GM19238 (cell line): ENCODE data around the gene ALKBH2.

Source experiments
- DNase-seq: peaks from one replicate; pipeline ENCODE4 v3.0.0; 2011; ENCODE audit warnings: low spot score; ENCODE audit not compliant: insufficient read length

The ALKBH2 gene

GRCh38 chr12:109093022-109093918, at the start of gene ALKBH2:
Gene ALKBH2 (minus strand): TSS chr12:109093472. CDS start chr12:109092786, 686 bp downstream.
- DNase-seq, result peak; percentile 88

GRCh38 chr12:109140560-109140959, 47.3 kb upstream of the ALKBH2 start:
- no peak for DNase-seq

- no peak for DNase-seq
These were observed 46.5 kb upstream of the ALKBH2 start for GRCh38 chr12:109139791-109140190.

GRCh38 chr12:109139360-109139759, 46.1 kb upstream of the ALKBH2 start:
- DNase-seq, result no peak

GRCh38 chr12:109137055-109137454, 43.8 kb upstream of the ALKBH2 start:
- DNase-seq, result no peak

GRCh38 chr12:109134186-109134917, 41.1 kb upstream of the ALKBH2 start:
- DNase-seq, result no peak

- DNase-seq, result no peak
These were observed 38.1 kb upstream of the ALKBH2 start for GRCh38 chr12:109131154-109132050.

- no peak for DNase-seq
These were observed 37.3 kb upstream of the ALKBH2 start for GRCh38 chr12:109130297-109131153.

- no peak for DNase-seq
These were observed 34.4 kb upstream of the ALKBH2 start for GRCh38 chr12:109127533-109128242.

GRCh38 chr12:109126784-109127183, 33.5 kb upstream of the ALKBH2 start:
- DNase-seq, result no peak

- no peak for DNase-seq
These were observed 32.5 kb upstream of the ALKBH2 start for GRCh38 chr12:109125791-109126190.

- DNase-seq, result no peak
These were observed 31.8 kb upstream of the ALKBH2 start for GRCh38 chr12:109124878-109125648.

GRCh38 chr12:109121346-109121880, 28.1 kb upstream of the ALKBH2 start:
- no peak for DNase-seq

GRCh38 chr12:109120557-109120956, 27.3 kb upstream of the ALKBH2 start:
- no peak for DNase-seq

GRCh38 chr12:109120095-109120494, 26.8 kb upstream of the ALKBH2 start:
- no peak for DNase-seq

- DNase-seq, result no peak
These were observed 23.3 kb upstream of the ALKBH2 start for GRCh38 chr12:109116611-109116949.

- no peak for DNase-seq
These were observed 22.7 kb upstream of the ALKBH2 start, which contains the start of gene ACACB for GRCh38 chr12:109115758-109116610. Gene ACACB (plus strand): TSS chr12:109116587. CDS start chr12:109139406, 22,819 bp downstream.

GRCh38 chr12:109115404-109115757, 22.1 kb upstream of the ALKBH2 start:
- DNase-seq, result no peak
